Stimulated activated CD8-positive, alpha-beta memory T cell treated with anti-CD3 and anti-CD28 coated beads, Interleukin-7, amount 100 ng/mL, for 4 hours (primary cell): Measurements from ENCODE around the gene TENM3.

ENCODE experiments used
- DNase-seq, 2 donors: peaks; one replicate each; pipeline ENCODE4 v3.0.0-alpha.2; 2020; ENCODE audit warnings: low read depth in 2 of 2

Gene TENM3

DNA sequence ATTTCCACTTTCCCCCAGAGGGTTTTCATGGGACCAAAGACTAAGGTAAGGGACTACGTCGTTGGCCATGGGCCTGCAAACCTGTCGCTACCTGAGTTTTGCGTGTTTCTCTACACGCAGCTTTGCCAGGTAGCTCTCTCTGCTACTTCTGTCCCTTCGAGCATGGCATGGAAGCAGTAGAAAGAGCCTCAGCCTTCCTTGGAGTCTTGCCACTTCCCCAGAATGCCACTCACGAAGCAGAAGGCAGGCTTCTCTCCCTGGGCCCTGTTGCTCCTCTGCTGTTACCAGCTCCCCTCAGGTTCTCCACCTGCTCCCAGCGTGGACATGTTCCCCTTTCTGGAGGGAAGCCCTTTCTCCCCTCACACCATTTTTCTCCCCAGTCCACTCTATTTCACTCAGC is 381.1 kb downstream of the TENM3 start:
- no peak for DNase-seq

DNA sequence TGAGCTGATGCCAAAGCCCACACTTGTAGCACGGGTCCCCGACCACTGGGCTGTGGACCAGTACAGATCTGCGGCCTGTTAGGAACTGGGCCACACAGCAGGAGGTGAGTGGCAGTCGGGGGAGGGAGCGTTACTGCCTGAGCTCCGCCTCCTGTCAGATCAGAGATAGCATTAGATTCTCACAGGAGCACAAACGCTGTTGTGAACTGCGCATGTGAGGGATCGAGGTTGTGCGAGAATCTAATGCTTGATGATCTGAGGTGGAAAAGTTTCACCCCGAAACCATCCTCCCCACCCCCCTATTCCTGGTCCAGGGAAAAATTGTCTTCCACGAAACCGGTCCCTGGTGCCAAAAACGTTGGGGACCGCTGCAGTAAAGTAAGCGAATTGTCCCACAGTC is 382.0 kb downstream of the TENM3 start:
- no peak for DNase-seq

DNA sequence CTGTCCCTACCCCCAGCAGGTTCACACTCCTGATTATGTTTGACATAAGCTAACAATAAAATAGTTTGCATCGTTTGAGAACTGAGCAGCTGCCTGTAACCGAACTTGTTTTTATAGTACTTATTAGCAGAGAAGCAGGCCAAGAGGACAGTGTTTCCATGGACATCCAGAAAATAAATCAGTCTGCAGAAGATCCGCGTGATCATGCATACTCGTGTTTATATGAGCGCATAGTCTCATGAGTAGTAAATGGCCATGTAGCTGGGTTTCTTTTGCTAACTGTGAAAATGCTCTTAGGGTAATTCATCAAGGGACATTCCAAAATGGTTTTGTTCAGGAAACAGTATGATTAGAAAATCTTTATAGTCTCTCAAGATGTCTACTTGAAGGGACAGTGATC is 384.8 kb downstream of the TENM3 start:
- DNase-seq = no peak

DNA sequence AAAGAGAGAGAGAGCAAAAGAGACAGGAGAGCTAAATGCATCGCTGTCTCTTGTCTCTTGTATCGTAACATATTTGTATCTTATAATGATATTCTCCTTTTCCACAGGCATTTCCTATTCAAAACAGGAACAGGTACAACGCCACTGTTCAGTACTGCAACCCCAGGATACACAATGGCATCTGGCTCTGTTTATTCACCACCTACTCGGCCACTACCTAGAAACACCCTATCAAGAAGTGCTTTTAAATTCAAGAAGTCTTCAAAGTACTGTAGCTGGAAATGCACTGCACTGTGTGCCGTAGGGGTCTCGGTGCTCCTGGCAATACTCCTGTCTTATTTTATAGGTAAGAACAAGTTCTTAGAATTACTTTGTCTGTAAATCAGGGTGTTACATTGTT is 385.3 kb downstream of the TENM3 start:
- DNase-seq = no peak

DNA sequence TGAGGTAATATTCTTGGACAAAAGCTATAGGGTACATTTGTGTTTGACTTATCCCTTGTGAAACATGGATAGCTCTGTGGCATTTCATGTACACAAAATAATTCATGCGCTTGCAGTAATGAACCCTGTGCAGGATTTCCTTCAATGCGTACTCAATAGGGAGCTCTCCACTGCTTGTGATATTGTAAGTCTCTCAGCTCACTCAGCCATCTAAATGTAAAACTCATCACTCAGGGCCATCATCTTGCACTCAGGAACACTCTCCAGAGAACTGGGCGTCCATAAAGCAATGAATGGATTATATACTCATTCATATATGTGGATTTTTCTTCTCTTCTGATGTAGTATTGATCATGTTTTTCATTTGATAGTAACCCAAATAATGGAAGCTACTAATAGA is 385.9 kb downstream of the TENM3 start:
- DNase-seq = no peak

DNA sequence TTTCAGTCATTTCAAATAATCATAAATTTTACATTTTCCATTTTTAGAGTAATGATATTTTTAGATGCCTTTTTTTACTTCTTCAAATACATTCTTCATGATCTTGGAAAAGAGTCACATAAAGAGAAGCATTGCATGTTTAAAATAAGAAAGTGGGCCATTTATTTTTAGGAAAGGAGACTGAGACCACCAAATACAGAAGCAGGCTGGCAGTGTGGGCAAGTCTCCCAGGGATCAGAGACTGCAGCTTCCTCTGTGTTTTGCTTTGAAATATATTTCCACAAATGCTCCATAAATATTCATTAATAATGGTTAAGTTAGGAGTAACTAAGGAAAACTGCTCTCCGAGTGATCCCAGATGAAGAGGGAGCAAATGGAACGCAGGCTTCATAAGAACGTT is 397.3 kb downstream of the TENM3 start:
- DNase-seq = no peak

DNA sequence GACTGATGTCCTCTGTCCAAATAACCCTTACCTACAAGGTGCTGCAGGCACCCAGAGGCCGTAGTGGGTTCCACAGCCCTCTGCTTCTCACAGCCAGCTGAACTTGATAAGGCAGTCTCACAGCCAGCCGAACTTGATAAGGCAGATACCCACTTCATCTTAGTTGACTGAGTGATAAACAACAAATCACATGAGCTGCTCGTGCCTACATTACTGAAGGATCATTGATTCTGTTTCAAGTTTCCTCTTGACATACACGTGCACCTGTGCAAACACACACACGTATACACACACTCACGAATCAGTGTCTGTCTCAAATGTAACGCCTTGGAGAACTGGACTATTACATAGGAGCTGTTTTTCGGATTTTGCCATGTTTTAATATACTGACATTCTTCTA is 397.7 kb downstream of the TENM3 start:
- no peak for DNase-seq

DNA sequence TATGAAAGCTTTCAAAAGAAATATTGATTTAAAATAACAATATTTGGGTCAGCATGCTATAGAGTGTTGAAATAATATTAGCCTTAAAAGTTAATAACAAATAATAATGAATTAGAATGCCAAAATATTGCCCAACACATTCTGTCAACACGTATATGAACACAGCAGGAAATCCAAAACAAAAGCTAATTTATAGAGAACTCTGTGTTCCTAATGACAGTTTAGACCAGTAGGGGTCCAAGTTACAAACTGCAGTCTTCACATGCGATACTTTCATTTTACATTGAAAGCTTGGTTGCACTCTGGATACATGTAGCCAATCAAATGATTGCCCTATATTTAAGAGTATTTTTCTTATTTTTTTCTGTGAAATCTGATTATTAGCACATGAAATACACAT is 399.6 kb downstream of the TENM3 start:
- no peak for DNase-seq

DNA sequence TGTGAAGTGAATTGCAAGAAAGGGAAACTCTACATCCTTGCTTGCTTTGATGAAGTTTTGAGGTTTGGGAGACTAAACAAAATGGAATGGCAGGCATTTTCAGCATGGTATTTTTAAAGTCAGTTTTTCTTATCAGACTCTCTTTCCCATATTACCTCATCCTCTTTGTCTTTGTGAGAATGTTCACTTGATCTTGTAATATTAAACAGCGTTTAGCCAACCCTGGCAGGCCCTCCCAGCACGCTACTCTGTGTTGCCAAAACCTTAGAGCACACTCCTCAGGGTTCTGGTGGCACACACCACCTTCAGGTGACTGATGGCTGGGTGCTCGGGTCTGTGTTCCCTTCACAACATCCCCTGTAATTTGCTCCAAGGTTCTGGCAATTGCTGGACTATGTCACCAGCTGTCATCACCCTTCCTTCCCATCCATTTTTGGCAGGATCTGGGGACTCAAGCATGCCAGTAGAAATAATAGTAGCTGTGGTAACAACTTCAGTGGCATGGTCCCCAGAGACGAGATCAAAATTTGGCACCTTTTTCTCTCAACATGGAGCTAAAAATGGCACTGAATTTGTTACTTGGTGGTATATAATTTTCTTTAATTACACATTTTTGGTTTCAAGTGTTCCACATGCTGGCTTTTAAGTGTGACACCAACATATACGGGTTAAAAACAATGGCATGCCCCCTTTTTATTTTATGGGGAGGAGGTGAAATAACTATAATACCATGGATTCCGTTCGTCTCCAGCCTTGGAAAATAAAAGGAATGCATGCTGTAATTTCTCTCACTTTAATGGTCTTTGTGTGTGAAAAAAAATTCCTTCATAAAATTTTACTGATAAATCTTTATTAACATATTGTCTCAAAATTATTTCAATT is 400.8 kb downstream of the TENM3 start:
- no peak for DNase-seq

DNA sequence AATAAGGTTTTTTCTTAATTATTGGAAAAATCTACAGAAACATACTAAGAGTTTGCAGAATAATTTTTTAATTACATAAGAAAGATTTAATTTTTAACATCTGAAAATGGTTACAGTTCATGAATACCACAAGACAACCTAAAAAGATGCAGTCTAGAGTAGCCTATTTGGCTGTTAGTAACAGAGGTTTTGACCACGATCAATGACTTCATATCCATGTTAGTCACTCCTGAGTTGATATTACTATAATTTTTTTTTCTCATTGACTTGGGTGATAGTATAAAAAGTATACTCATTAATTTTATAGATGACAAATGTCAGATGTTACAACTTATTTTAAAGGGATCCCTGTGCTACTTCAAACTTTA is 401.5 kb downstream of the TENM3 start:
- DNase-seq = no peak

DNA sequence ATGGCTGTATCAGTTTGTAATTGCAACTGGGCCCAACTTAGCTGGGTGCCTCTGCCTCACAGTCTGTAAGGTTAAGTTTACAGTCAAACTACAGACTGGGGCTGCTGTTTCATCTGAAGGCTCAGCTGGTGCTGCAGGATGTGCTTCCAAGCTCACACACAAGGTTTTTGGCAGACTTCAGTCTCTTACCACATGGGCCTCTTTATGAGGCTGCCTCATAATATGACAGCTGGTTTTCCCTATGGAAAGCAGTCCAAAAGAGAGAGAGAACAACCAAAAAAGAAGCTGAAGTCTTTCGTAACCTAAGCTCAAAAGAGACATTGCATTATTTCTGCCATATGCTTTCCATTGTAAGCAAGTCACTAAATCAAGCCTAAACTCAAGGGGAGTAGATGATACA is 402.3 kb downstream of the TENM3 start:
- no peak for DNase-seq

DNA sequence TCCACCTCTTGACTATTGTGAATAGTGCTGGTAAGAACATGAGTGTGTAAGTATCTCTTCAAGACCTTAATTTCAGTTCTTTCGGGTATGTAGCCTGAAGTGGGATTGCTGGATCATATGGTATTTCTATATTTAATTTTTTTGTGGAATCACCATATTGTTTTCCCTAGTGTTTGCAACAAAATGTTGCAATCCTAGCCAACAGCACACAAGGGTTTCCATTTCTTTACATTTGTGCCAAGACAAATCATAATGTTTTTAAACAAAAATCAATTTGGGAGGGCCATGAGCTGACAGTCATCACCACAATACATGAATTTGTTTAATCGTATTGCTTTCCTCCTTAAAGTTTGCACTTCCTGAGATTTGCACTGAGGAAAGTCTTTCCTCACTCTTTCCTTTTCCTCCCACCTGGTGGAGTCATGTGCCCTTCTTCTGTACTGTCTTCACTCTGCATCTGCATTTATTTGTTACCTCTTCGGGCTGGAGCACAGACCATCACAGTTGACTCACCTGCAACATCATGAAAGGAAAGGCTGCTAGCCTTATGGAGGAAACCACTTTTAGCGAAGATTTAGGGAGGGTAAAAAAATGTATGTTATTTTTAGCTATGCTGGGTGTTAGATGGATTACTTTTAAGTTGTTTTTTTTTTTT is 404.6 kb downstream of the TENM3 start:
- DNase-seq = no peak

DNA sequence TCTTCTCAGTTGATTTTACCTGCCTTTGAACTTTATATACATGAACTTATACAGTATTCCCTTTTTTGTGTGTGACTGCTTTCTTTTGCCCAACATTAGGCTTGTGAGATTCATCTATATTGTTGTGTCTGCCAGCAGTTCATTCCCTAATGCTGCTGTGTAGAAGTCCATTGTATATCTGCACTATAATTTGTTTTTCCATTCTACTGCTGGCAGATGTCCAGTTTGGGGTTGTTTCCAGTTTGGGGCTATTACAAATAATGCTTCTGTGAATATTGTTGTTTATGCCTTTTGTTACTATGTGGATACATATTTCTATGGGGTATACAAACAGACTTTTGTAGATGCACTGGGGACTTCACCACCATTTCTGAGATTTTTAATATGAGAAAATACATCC is 405.6 kb downstream of the TENM3 start:
- DNase-seq = no peak

DNA sequence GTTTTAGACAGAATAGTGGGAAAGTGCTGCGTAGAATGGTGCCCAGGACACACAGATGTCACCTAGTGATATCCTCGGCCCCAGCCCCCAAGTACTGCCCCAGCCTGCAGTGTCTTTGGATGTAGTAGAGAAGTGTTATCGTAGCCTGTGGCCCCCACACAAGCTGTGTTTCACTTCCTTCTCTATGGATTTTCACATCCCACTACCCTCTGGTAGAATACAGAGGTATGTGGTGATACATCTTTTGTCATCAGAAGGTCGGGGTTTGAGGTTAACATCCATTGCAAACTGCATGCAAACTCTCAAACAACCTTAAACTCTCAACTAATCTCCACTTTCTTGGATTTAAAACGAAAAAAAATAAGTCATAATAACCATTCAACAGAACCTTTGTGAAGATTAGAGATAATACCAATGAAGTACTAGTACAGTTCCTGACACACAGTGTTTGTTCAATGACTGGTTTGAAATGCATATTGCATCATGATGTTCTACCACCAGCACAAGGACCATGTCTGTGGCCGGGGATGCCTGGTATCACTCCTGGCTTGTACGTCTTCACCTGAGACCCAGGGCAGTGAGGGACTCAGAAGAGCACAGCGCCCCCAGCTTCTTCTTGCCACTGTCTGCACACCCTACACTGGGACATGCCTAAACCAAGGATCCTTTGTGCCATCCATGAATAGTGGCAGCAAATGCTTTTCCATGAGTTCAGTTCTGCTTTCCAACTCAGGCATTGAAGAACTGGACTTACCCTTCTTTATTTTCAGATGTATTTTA is 406.7 kb downstream of the TENM3 start:
- no peak for DNase-seq

DNA sequence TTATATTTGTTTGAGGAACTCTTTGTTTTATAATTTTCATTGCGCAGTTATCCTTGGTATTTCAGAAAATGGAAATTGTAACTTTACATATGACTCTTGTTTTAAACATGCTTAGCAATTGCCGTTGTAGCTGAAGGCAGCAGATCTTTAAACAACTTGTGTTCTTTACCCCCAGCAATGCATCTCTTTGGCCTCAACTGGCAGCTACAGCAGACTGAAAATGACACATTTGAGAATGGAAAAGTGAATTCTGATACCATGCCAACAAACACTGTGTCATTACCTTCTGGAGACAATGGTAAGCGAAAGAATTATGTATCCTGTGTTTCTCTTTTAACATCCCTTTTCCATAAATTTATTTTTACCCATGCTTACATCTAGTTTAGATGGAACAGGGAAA is 410.4 kb downstream of the TENM3 start:
- no peak for DNase-seq

DNA sequence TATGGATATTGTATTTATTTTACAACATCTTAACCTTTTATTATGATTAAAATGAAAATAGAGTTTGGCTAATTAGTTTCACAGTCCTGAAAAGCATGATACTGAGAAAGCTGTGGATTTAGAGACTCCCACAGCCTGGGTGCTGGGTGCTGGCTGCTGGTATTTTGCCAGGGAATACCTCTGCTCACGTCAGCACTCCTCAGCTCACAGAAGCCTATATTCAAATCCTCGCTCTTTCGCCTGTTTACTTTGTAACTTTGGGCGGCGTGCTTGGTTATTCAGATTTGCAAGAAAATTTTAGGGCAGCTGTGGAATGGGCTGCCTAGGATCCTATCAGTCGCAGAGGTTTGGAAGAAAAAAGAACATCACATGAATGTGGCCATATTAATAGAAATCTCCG is 412.1 kb downstream of the TENM3 start:
- no peak for DNase-seq

DNA sequence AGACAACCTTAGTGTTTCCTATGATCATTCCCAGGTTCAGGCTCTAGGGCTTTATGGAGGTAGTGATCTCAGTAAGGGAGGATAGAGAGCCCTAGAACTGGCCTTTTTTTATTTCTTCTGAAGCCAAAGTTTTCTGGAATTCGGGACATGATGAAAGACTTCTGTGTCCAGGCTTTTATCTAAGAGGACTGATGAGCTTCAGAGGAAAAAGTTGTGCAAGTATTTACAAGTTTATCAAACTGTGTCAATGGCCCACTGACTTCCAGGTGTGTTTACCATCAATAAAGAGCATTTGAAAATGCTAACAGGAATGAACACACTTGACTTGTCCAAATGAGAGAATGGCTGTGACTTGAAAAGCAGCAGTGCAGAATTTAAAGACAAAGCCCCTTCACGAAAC is 419.3 kb downstream of the TENM3 start:
- no peak for DNase-seq

DNA sequence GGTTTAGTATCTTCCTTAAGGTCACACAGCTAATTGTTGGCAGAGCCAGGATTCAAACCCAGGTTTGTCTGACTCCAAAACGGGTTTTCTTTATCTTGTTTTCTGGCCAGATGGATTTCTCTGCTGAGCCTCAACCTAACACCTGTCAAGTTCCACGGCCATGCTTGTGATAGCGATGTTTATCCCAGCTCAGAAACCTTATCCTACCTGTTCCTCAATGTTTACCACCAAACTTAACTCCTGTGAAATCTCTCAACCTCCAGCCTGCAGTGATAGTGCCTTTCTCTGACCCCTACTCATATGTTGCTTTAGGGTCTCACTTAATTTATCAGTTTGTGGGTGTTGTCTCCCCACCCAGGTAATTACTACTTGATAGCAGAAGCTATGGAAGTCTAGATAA is 428.0 kb downstream of the TENM3 start:
- no peak for DNase-seq

DNA sequence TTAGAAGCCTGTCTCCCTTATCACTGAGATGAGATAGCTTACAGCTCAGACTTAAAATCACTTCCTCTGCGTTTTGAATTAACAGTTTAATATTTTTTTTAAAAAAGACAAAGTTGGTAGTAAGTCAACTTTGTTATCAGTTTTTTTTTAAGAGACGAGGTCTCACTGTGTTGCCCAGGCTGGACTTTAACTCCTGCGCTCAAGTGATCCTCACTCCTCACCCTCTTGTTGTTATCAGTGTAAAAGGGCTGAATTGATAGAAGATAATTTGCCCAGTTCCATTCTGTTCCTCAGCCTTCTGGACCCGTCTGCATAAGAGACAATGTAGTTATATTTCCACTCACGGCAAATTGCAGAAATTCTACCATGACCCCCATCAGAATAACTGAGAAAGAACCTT is 428.5 kb downstream of the TENM3 start:
- DNase-seq = no peak

DNA sequence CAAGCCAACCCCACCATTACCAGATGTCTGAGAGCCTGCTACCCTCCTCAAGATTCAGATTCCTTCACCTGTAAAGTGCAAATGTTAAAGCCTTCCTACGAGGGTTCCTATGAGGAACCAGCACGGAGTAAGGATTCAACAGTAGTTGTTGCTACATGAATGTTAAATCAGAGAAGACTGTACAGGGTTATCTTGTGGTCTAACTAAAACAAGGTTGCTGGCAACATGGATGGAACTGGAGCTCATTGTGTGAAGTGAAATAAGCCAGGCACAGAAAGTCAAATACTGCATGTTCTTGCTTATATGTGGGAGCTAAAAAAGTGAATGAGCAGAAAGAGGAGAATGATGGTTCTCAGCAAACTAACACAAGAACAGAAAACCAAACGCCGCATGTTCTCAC is 435.4 kb downstream of the TENM3 start:
- no peak for DNase-seq

DNA sequence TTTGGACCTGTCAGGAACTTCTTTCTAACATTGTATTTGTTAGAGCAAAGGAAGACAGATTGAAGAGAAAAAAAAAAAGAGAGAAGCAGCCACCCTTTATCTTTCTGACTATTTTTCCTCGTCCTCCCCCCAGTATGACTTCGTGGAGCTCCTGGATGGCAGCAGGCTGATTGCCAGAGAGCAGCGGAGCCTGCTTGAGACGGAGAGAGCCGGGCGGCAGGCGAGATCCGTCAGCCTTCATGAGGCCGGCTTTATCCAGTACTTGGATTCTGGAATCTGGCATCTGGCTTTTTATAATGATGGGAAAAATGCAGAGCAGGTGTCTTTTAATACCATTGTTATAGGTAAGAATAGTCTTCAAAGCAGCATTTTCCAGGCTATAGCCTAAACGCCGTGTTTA is 436.3 kb downstream of the TENM3 start:
- DNase-seq = no peak

DNA sequence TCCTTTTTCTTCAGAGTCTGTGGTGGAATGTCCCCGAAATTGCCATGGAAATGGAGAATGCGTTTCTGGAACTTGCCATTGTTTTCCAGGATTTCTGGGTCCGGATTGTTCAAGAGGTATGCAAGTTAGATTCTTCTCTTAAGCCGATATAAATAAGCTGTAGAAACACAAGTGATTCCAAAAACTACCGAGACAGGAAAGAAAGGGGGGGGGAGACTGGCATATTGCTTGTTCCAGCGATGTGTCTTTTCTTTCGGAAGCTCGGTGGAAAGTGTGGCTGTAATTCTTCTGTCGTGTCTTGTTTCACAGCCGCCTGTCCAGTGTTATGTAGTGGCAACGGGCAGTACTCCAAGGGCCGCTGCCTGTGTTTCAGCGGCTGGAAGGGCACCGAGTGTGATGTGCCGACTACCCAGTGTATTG is 437.0 kb downstream of the TENM3 start:
- DNase-seq = no peak

DNA sequence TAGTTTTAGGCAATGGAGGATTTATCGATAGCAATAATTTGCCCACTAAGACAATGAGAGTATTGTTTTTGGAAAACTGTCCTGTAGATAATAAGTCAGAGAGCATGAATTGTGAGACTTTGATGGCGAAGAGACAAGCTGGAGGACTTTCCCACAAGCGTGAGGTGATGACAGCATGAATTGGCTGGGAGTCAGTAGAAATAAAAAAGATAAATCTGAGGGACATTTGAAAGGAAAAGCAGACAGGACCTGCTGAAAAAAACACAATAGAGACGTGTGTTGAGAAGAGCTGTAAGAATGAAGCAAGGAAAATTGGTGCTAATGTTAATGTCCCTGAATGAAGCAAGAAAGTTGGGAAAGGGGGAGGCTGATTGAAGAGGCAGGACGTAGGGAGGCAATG is 440.5 kb downstream of the TENM3 start:
- no peak for DNase-seq
